Astrocyte (in vitro differentiated cells and primary cell): ENCODE measurements around the gene TPD52L1. TPM values are rescaled to one million over a fixed set of nuclear protein-coding genes. Genes with fewer than 3 reads are reported as not detected.
A peak's percentile ranks its signal among the peaks of the same experiment; 100 is the strongest.

Experiments used
- DNase-seq: peaks from one replicate; pipeline ENCODE4 v3.0.0-alpha.2; 2010; ENCODE audit warnings: low read depth
- FAIRE-seq: peaks from 2 replicates; lab custom pipeline; 2011; peaks lifted over from hg19 to GRCh38; lab: Jason Lieb, UNC
- H2AFZ ChIP-seq: 2 replicates; pipeline ENCODE4 v1.6.0; 2012; ENCODE audit warnings: low read depth, low read length, inconsistent platforms
- H3K27ac ChIP-seq: 2 replicates; pipeline ENCODE4 v1.5.1; 2011; ENCODE audit warnings: low read depth, low read length, inconsistent platforms
- H3K27me3 ChIP-seq: 2 replicates; pipeline ENCODE4 v1.6.0; 2011; ENCODE audit warnings: low read length, inconsistent platforms; ENCODE audit not compliant: insufficient read depth
- H3K36me3 ChIP-seq: 2 replicates; pipeline ENCODE4 v1.5.1; 2011; ENCODE audit warnings: low read length, inconsistent platforms; ENCODE audit not compliant: insufficient read depth
- H3K4me1 ChIP-seq: 2 replicates; pipeline ENCODE4 v1.5.1; 2011; ENCODE audit warnings: low read length, inconsistent platforms; ENCODE audit not compliant: insufficient read depth
- H3K4me2 ChIP-seq: 2 replicates; pipeline ENCODE4 v1.6.0; 2012; ENCODE audit warnings: low read length, inconsistent platforms
- H3K4me3 ChIP-seq: 2 replicates; pipeline ENCODE4 v1.5.1; 2011; ENCODE audit warnings: low read depth, mild to moderate bottlenecking, low read length, inconsistent platforms; ENCODE audit not compliant: insufficient read depth
- H3K79me2 ChIP-seq: 2 replicates; pipeline ENCODE4 v1.6.0; 2012; ENCODE audit warnings: mild to moderate bottlenecking, low read length, inconsistent platforms; ENCODE audit not compliant: insufficient read depth
- H3K9ac ChIP-seq: 2 replicates; pipeline ENCODE4 v1.6.0; 2012; ENCODE audit warnings: mild to moderate bottlenecking, low read length, inconsistent platforms
- H3K9me3 ChIP-seq: 2 replicates; pipeline ENCODE4 v1.5.1; 2012; ENCODE audit warnings: low read depth, mild to moderate bottlenecking, low read length, inconsistent platforms; ENCODE audit not compliant: insufficient read depth
- H4K20me1 ChIP-seq: 2 replicates; pipeline ENCODE4 v1.6.0; 2012; ENCODE audit warnings: low read length, inconsistent platforms; ENCODE audit not compliant: insufficient read depth
- H3K27ac Mint-ChIP-seq: one replicate; pipeline ENCODE4 v1.8.0; 2021; ENCODE audit warnings: mild to moderate bottlenecking, mixed read lengths; ENCODE audit not compliant: unreplicated experiment
- H3K27me3 Mint-ChIP-seq: one replicate; pipeline ENCODE4 v1.8.0; 2021; ENCODE audit warnings: low read depth, mixed read lengths; ENCODE audit not compliant: unreplicated experiment
- H3K36me3 Mint-ChIP-seq: one replicate; pipeline ENCODE4 v1.8.0; 2021; ENCODE audit warnings: low read depth, mixed read lengths; ENCODE audit not compliant: unreplicated experiment
- H3K4me1 Mint-ChIP-seq: one replicate; pipeline ENCODE4 v1.8.0; 2021; ENCODE audit warnings: low read depth, mixed read lengths; ENCODE audit not compliant: unreplicated experiment
- H3K4me3 Mint-ChIP-seq: one replicate; pipeline ENCODE4 v1.8.0; 2021; ENCODE audit warnings: mild to moderate bottlenecking, moderate library complexity, mixed read lengths; ENCODE audit not compliant: unreplicated experiment
- H3K9me3 Mint-ChIP-seq: one replicate; pipeline ENCODE4 v1.8.0; 2021; ENCODE audit warnings: mild to moderate bottlenecking, mixed read lengths; ENCODE audit not compliant: unreplicated experiment
- EZH2 ChIP-seq: IDR thresholded peaks from 2 replicates; pipeline ENCODE4 v1.6.1; 2012; ENCODE audit warnings: mild to moderate bottlenecking, low read length, inconsistent platforms; ENCODE audit not compliant: insufficient read depth
- total RNA-seq: library from RNA; stranded (reverse); gene quantifications from 2 replicates; pipeline ENCODE4 v1.2.1, GENCODE V29; 2021
- TF ChIP-seq, protein P1 (sequence below): IDR thresholded peaks from 2 replicates; pipeline ENCODE4 v1.5.1; 2011; ENCODE audit warnings: low read depth, mild to moderate bottlenecking, inconsistent platforms, low read length, moderate library complexity; ENCODE audit not compliant: insufficient read depth

The TPD52L1 gene
- total RNA-seq, 1 donor from 2014 or later = 32.8 TPM

DNA sequence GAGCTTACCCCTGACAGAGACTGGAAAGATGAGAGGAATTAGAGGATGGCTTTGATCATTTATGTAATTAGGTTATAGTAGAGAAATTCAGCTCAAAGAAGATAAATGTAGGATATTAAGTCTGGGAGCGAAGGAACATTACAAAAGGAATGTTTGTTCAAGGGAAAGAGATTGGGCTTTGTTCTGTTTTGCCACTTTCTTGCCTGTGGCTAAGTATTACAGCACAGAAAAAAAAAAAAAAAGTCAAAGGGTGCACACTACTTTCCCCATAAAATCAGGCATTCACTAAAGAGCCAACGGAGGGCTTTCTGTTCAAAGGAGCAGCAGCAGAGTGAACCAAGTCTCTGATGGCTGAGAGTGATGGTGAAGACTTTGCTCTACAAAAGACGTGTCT is 153.2 kb downstream of the TPD52L1 start:
- Histone ChIP-seq H3K4me3 (no peak overlapping the region), H3K27me3 (no peaks in the 10 kb centered on the region), H3K9me3 (no peaks in the 10 kb centered on the region), H3K36me3 (no peaks in the 10 kb centered on the region), H3K9ac (no peak overlapping the region), H3K4me2 (no peak overlapping the region), H4K20me1 (no peaks in the 10 kb centered on the region), H3K4me1 (no peaks in the 10 kb centered on the region), H3K27ac (no peak overlapping the region), H2AFZ (no peak overlapping the region), H3K79me2 (no peaks in the 10 kb centered on the region)
- TF ChIP-seq, protein P1, sequence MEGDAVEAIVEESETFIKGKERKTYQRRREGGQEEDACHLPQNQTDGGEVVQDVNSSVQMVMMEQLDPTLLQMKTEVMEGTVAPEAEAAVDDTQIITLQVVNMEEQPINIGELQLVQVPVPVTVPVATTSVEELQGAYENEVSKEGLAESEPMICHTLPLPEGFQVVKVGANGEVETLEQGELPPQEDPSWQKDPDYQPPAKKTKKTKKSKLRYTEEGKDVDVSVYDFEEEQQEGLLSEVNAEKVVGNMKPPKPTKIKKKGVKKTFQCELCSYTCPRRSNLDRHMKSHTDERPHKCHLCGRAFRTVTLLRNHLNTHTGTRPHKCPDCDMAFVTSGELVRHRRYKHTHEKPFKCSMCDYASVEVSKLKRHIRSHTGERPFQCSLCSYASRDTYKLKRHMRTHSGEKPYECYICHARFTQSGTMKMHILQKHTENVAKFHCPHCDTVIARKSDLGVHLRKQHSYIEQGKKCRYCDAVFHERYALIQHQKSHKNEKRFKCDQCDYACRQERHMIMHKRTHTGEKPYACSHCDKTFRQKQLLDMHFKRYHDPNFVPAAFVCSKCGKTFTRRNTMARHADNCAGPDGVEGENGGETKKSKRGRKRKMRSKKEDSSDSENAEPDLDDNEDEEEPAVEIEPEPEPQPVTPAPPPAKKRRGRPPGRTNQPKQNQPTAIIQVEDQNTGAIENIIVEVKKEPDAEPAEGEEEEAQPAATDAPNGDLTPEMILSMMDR = no peak
- no peaks in the 10 kb centered on the region for H3K36me3 Mint-ChIP-seq
- peaks cover 8% of the 10 kb centered on the region for H3K9me3 Mint-ChIP-seq
- no peak for FAIRE-seq
- H3K4me3 Mint-ChIP-seq = no peak overlapping the region
- H3K4me1 Mint-ChIP-seq = peaks cover 17% of the 10 kb centered on the region
- no peak overlapping the region for H3K27ac Mint-ChIP-seq
- DNase-seq = no peak
- peaks cover 3% of the 10 kb centered on the region for H3K27me3 Mint-ChIP-seq

DNA sequence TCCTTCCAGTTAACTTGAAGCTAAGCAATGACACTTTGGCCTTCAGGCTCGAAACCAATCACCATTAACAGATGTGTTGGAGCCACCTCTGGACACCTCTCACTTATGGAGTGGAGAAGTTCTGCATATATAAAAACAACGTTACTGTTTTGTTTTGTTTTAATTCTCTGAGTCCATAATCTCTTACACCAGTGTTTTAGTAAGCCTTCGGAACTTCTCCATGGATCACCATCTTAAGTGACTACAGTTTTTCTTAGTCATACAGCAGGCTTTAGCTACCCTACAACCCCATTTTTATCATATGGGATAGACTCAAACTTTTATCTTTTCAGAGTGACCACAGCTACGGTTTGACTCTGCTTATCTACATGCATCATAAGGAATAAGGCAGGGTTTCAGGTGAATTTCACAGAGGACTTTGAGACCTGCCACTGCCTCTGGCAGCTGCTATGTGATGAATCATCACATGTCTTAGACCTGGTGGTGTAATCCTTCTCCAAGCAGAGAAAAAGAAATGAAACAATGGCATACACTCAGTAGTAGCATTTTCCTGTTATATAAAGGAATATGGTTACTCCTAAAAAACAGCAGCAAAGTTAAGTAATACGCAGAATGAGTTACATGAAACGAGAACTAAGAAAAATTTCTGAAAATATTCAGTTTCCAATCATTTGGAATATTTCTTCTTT is 153.7 kb downstream of the TPD52L1 start:
- DNase-seq = no peak
- no peaks in the 10 kb centered on the region for H3K9me3 ChIP-seq
- TF ChIP-seq, protein P1 = no peak
- TF ChIP-seq EZH2 = no peak
- H2AFZ ChIP-seq = no peak overlapping the region
- no peaks in the 10 kb centered on the region for H3K4me1 ChIP-seq
- H3K79me2 ChIP-seq = no peaks in the 10 kb centered on the region
- H3K4me1 Mint-ChIP-seq = peaks cover 17% of the 10 kb centered on the region
- no peak overlapping the region for H3K27ac ChIP-seq
- no peak overlapping the region for H3K9ac ChIP-seq
- FAIRE-seq = peak; percentile 43
- H3K27ac Mint-ChIP-seq = no peak overlapping the region
- no peaks in the 10 kb centered on the region for H3K27me3 ChIP-seq
- H3K27me3 Mint-ChIP-seq = peaks cover 3% of the 10 kb centered on the region
- no peak overlapping the region for H3K4me2 ChIP-seq
- peaks cover 8% of the 10 kb centered on the region for H3K9me3 Mint-ChIP-seq
- no peak overlapping the region for H3K4me3 ChIP-seq
- H3K36me3 ChIP-seq = no peaks in the 10 kb centered on the region
- H3K36me3 Mint-ChIP-seq = no peaks in the 10 kb centered on the region
- H3K4me3 Mint-ChIP-seq = no peak overlapping the region
- H4K20me1 ChIP-seq = no peaks in the 10 kb centered on the region

DNA sequence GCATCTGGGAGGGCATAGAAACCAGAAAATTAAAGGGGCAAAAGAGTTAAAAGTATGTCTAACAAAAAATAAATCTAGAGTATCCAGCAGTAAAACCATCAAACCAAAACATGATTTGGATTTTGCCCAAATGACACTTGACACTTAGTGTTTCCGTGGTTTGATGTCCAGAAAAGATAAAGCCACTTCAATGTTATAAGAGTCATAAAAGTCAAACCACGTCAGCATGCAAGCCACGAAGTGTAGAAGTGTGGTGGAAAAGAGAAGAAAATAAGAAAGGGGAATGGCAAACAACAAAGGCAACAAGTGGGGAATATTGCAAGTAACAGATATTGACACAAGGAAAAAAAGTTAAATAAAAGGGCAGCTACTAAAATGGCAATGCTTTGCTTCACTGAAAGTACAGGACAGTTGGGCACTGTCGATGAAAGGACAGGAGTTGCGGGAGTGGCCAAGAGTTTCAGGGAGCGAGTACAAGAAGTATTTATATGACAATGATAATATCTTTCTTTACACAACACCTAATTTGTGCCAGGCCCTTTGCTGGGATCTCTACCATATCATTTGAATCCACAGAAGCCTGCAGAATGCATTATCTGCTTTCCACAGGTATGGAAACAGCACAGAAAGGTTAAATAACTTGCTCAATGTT is 154.5 kb downstream of the TPD52L1 start:
- no peak overlapping the region for H2AFZ ChIP-seq
- H3K4me1 ChIP-seq = no peaks in the 10 kb centered on the region
- H3K4me1 Mint-ChIP-seq = peaks cover 11% of the 10 kb centered on the region
- DNase-seq (no peak), FAIRE-seq (peak; percentile 5)
- H3K9me3 ChIP-seq = no peaks in the 10 kb centered on the region
- H3K4me3 Mint-ChIP-seq = no peak overlapping the region
- no peak overlapping the region for H3K27ac Mint-ChIP-seq
- no peaks in the 10 kb centered on the region for H3K27me3 ChIP-seq
- H3K27me3 Mint-ChIP-seq = peaks cover 3% of the 10 kb centered on the region
- H3K9me3 Mint-ChIP-seq = peaks cover 8% of the 10 kb centered on the region
- H3K36me3 ChIP-seq = no peaks in the 10 kb centered on the region
- no peaks in the 10 kb centered on the region for H3K36me3 Mint-ChIP-seq
- no peaks in the 10 kb centered on the region for H3K79me2 ChIP-seq
- no peak overlapping the region for H3K4me3 ChIP-seq
- H3K9ac ChIP-seq = no peak overlapping the region
- TF ChIP-seq EZH2 = no peak
- TF ChIP-seq, protein P1 = no peak
- no peaks in the 10 kb centered on the region for H4K20me1 ChIP-seq
- H3K4me2 ChIP-seq = no peak overlapping the region
- H3K27ac ChIP-seq = no peak overlapping the region
